Erythroblast (primary cell): Measurements from ENCODE around the gene MS4A6A.

Experiments
- GATA1 ChIP-seq: IDR thresholded peaks from 2 replicates; pipeline ENCODE4 v1.6.1; 2011; ENCODE audit warnings: low read depth, mild to moderate bottlenecking, control low read depth, low read length, moderate library complexity
- POLR2A ChIP-seq: IDR thresholded peaks from 2 replicates; pipeline ENCODE4 v1.6.1; 2011; ENCODE audit warnings: mild to moderate bottlenecking, low read length

GRCh38 chr11:60172011-60172410 lies 10.9 kb downstream of the MS4A6A start:
- TF ChIP-seq POLR2A = no peak
- TF ChIP-seq GATA1 = no peak
